Esophagus squamous epithelium (tissue), 4 donors: ENCODE measurements around the gene ZNF628.

Experiments used
- POLR2A ChIP-seq, 4 donors: fragments of 450-650 bp; IDR thresholded peaks; one replicate each; pipeline ENCODE4 v1.6.1; 2017; ENCODE audit warnings: antibody characterized with exemption in 4 of 4, mild to moderate bottlenecking in 4 of 4, moderate library complexity in 3 of 4
- TF ChIP-seq, protein P1 (sequence below), 6 experiments: fragments of 450-650 bp in 4 of 6; fragments of 200-600 bp in 2 of 6; sonication (generic) in 2 of 6; IDR thresholded peaks; one replicate each; pipeline ENCODE4 v1.5.1; 2016 to 2019; ENCODE audit warnings: antibody characterized with exemption in 6 of 6, mild to moderate bottlenecking in 4 of 6, moderate library complexity in 4 of 6

DNA sequence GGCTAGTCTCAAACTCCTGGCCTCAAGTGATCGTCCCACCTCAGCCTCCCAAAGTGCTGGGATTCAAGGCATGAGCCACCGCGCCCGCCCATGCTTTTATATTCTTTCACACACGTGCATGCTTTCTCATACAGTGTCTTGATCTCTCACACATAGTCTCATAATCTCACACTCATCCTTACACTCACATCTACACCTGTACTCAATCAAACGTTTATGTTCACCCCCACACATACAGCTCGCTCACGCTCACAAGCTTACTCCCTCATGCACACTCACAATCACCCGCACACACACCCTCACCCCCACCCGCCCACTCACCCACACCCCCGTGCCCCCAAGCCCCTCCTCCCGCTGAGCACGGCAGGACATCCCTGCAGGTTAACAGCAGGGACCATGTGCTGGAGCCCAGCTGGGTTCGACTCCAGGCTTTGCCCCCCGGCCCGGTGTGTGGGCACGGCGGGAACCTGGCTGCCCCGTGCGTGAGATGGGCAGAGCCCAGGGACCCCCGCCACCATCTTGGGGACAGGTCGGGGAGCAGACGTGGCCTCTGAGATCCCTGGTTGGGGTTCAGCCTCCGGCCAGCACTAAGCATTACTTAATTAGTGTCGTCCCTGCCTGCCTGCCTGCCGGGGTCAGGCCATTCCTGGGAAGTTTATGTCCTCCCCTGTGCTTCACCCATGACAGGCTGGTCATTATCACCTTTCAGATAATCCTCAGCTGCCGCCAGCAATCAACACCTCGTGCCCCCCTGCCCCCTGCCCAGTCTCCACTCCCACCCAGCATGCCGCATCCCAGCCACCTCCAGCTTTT, 49.1 kb downstream of the ZNF628 start:
- no peak for TF ChIP-seq POLR2A (IDR thresholded peaks at IDR 0.05)
- TF ChIP-seq, protein P1, sequence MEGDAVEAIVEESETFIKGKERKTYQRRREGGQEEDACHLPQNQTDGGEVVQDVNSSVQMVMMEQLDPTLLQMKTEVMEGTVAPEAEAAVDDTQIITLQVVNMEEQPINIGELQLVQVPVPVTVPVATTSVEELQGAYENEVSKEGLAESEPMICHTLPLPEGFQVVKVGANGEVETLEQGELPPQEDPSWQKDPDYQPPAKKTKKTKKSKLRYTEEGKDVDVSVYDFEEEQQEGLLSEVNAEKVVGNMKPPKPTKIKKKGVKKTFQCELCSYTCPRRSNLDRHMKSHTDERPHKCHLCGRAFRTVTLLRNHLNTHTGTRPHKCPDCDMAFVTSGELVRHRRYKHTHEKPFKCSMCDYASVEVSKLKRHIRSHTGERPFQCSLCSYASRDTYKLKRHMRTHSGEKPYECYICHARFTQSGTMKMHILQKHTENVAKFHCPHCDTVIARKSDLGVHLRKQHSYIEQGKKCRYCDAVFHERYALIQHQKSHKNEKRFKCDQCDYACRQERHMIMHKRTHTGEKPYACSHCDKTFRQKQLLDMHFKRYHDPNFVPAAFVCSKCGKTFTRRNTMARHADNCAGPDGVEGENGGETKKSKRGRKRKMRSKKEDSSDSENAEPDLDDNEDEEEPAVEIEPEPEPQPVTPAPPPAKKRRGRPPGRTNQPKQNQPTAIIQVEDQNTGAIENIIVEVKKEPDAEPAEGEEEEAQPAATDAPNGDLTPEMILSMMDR (IDR thresholded peaks at IDR 0.05), result no peak
